Measurements from ENCODE around the gene BRPF3. TPM values are rescaled to one million over a fixed set of nuclear protein-coding genes. Genes with fewer than 3 reads are reported as not detected.

BRPF3 gene
- total RNA-seq, 1 donor from 2014 or later = 36.5 TPM

DNA sequence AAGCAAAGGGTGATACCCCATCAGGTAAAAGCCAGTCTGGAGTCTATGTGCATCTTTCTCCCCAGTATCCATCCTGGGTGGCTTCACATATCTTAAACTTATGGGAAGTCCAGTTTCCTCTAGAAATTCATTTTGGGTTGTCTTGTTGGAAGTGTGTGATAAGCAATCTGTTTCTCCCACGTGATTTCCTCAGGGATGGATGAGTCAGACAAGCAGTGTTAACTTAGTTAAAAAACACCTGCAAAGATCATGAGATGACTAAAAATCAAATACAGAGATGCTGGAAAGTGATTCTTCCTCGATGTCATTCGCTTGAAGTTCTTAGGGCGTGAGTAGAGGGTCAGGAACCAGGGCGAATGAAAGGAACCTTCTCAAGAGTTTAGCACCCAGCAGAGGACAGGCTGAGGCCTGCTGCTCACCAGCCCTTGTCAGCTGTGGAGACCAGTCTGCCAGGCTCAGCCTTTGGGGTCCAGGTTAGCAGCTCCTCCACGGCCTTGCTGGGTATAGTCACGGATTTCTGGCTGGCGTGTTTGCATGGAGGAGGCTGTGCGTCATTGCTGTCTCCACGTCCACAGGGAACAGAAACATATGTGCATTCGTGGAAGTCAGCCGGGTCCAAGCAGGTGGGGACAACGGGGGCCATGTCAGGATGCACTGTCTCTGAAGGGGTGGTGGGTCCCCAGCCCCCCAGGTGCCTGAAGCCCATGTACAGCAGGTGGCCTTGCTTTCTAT lies 70.5 kb downstream of the BRPF3 start:
- ATAC-seq (ENCODE audit: low read depth) (no peak), DNase-seq (no peak)
- Mint-ChIP-seq H3K4me3 (no peak overlapping the region), H3K36me3 (ENCODE audit: low read depth) (no peaks in the 10 kb centered on the region), H3K9me3 (peaks cover 5% of the 10 kb centered on the region), H3K4me1 (no peaks in the 10 kb centered on the region), H3K27me3 (peaks cover 8% of the 10 kb centered on the region), H3K27ac (no peak overlapping the region)
- intact Hi-C loops (cut with micrococcal nuclease) = no loop called here
- CTCF ChIA-PET = no interaction called here
- TF ChIP-seq, protein P1, sequence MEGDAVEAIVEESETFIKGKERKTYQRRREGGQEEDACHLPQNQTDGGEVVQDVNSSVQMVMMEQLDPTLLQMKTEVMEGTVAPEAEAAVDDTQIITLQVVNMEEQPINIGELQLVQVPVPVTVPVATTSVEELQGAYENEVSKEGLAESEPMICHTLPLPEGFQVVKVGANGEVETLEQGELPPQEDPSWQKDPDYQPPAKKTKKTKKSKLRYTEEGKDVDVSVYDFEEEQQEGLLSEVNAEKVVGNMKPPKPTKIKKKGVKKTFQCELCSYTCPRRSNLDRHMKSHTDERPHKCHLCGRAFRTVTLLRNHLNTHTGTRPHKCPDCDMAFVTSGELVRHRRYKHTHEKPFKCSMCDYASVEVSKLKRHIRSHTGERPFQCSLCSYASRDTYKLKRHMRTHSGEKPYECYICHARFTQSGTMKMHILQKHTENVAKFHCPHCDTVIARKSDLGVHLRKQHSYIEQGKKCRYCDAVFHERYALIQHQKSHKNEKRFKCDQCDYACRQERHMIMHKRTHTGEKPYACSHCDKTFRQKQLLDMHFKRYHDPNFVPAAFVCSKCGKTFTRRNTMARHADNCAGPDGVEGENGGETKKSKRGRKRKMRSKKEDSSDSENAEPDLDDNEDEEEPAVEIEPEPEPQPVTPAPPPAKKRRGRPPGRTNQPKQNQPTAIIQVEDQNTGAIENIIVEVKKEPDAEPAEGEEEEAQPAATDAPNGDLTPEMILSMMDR (IDR thresholded peaks at IDR 0.05) = no peak
- POLR2A ChIA-PET = no interaction called here

DNA sequence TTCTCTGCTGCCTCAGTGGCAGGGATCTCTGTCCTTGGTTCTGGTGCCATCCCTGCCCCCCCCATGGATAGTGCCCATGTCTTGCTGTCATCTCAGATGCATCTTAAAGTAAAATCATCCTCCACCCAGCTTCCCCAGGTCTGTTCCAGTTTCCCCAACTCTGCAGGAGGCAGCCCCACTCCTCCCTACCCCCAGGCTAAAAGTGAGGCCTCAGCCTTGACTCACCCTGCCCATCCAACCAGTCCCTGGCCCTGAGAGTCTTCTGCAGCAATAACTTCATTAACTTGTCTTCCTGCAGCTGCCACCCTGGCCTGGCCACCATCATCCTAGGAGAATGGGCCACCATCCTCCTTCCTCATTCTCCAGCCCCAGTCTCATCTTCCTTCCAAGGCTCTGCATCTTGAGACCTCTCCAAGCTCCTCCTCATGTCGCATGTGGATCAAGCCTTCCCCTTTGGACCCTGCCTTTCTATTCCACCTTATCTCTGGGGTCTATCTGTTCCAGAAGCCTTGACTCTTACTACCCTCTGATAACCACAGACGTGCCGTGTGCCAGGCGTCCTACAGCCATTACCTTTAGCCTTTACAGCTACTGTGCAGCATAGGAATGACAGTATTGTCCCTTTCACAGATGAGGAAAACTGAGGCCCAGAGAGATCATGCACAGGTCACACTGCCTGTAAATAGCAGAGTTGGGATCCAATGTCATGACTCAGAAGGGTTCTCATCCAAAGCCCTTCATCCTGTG lies 71.4 kb downstream of the BRPF3 start:
- DNase-seq = no peak
- Mint-ChIP-seq H3K4me3 (no peak overlapping the region), H3K27me3 (peaks cover 9% of the 10 kb centered on the region), H3K4me1 (no peaks in the 10 kb centered on the region), H3K9me3 (peaks cover 5% of the 10 kb centered on the region), H3K36me3 (ENCODE audit: low read depth) (no peaks in the 10 kb centered on the region), H3K27ac (no peak overlapping the region)
- intact Hi-C loops (cut with micrococcal nuclease) = no loop called here
- TF ChIP-seq, protein P1 (IDR thresholded peaks at IDR 0.05) = no peak
- ChIA-PET POLR2A (no interaction called here), CTCF (no interaction called here)
- ATAC-seq (ENCODE audit: low read depth) = no peak

DNA sequence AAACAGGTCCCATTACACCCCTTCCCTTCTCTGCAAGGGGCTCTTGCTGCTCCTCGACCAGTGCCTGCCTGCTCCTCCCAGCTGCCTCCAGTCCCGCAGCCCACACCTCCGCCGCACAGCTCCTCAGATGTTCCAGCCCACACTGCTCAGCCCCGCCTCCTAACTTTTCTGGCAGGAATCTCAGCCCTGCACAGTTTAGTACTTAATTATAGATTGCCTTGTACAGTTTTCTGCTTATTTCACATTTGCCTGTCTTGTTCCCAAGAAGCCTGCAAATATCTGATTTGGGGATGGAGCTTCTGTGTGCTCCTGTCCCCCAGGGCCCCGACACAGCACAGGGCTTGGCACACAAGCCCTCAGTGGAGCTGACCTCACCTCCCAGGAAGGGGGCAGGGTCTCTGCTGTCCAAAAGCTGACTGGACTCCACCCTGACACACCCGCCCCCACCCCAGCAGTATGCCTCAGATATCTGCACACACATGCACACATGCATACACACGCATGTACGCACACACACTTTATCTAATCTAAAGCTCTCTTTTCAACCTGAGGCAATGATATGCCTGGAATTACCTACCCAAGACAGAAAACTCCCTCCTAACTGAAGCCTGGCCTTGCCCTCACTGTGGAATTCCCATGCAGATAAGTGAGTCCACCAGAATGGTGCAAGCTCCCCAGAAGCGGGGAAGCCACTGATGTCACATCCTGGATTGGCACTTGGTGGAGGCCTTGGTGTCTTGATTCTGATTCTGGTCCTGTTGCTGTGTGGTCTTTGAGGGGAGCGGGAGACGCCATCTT lies 72.1 kb downstream of the BRPF3 start:
- Mint-ChIP-seq H3K36me3 (ENCODE audit: low read depth) (no peaks in the 10 kb centered on the region), H3K27me3 (peaks cover 11% of the 10 kb centered on the region), H3K27ac (no peak overlapping the region), H3K4me3 (no peak overlapping the region), H3K4me1 (no peaks in the 10 kb centered on the region), H3K9me3 (peaks cover 5% of the 10 kb centered on the region)
- CTCF ChIA-PET = no interaction called here
- DNase-seq (no peak), ATAC-seq (ENCODE audit: low read depth) (no peak)
- TF ChIP-seq, protein P1 (IDR thresholded peaks at IDR 0.05) = no peak
- intact Hi-C loops (cut with micrococcal nuclease) = no loop called here
- POLR2A ChIA-PET = no interaction called here

DNA sequence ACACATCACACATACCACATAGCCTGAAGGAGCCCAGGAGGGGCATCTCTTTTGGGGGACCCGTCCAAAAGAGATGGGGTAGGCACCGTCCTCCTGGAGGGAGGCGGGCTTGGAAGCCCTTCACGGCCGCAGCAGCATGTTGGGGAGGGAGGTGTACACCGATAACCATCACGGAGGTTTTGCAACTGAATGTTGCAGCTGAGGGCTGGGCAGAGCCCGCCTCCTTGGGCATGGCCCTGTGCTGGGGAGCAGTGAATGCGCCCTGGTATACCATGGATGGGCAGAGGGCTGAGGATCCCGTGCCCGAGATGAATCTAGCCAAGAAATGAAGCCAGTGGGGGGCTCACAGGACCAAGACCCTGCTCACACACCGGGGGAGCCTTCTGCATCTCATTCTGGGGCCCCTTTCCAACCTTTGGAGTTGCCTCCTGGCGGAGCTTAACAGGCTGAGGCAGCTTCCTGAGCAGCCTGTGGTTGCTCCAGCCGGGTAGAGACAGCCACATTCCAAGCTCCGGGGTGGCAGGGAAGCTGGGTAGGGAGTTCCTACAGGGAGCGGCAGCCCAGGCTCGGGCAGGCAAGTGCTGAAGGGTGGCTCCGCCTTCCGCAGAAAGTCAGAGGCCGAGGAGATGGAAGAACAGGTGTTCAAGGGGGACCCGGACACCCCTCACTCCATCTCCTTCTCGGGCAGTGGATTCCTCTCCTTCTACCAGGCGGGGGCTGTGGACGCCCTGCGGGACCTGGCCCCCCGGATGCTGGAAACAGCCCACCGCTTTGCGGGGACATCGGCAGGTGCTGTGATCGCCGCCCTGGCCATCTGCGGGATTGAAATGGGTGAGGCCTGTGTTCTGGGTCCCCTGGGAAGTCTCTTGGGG lies 73.5 kb downstream of the BRPF3 start, which contains the start of gene PNPLA1:
Gene PNPLA1, plus strand, starts transcription at position 227 of the 872 bp plus-strand sequence. Its CDS starts 400 bp downstream, at position 627.
- Mint-ChIP-seq H3K36me3 (ENCODE audit: low read depth) (no peaks in the 10 kb centered on the region), H3K4me3 (no peak within 1 kb of the TSS), H3K27ac (no peak within 1 kb of the TSS), H3K4me1 (no peaks in the 10 kb centered on the region), H3K9me3 (peaks cover 5% of the 10 kb centered on the region), H3K27me3 (peaks cover 10% of the 10 kb centered on the region)
- POLR2A ChIA-PET = no interaction called here
- intact Hi-C loops (cut with micrococcal nuclease) = no loop called here
- no peak for ATAC-seq (ENCODE audit: low read depth)
- CTCF ChIA-PET = no interaction called here
- no peak for DNase-seq
- TF ChIP-seq, protein P1 (IDR thresholded peaks at IDR 0.05) = no peak

All from activated B cell treated with CpG ODN at 0.5 μM for 24 hours (primary cell).